ENCODE measurements around the gene SCT. TPM values are rescaled to one million over a fixed set of nuclear protein-coding genes. Genes with fewer than 3 reads are reported as not detected.

Gene SCT
- total and polyA plus RNA-seq, 11 donors = 0.81 TPM; not detected in 10

DNA sequence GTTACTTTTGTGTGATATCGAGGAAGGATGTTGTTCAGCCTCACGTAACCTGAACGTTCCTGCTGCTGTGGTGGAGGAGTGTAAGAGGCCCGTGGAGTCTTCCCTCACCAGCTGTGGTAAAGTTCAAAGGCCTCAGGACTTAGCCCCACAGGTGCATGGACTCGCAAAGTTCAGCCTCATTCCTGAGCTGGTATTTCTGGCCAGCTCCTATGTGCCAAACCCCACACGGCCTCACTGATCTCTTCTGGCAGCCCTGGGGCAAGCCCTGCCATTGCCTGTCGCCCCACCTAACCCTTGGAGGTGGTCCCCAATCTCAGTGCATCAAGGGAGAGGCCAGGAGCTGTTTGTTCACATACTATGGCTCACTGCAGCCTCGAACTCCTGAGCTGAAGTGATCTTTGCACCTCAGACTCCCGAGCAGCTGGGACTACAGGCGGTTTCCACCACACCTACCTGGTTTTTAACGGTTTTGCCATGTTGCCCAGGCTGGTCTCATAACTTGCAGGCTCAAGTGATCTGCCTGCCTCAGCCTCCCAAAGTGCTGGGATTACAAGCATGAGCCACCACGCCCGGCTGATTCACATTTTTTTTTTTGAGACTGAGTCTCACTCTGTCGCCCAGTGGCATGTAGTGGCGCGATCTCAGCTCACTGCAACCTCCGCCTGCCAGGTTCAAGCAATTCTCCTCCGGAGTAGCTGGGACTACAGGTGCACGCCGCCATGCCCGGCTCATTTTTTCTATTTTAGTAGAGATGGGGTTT lies 48.5 kb downstream of the SCT start:
- no peak overlapping the region for H3K27ac ChIP-seq
- H3K4me3 ChIP-seq = peak overlapping the region in 7 of 12 donors; percentile 60 to 99 (median 94)
- peaks cover 0 to 22% (median 17%) of the 10 kb centered on the region in 9 donors for H3K36me3 ChIP-seq
- ATAC-seq (no peak), DNase-seq (no peak)
- peaks cover 0 to 6% (median 0%) of the 10 kb centered on the region in 9 donors for H3K27me3 ChIP-seq
- no peak for TF ChIP-seq POLR2A (IDR thresholded peaks at IDR 0.05)
- TF ChIP-seq, protein P1, sequence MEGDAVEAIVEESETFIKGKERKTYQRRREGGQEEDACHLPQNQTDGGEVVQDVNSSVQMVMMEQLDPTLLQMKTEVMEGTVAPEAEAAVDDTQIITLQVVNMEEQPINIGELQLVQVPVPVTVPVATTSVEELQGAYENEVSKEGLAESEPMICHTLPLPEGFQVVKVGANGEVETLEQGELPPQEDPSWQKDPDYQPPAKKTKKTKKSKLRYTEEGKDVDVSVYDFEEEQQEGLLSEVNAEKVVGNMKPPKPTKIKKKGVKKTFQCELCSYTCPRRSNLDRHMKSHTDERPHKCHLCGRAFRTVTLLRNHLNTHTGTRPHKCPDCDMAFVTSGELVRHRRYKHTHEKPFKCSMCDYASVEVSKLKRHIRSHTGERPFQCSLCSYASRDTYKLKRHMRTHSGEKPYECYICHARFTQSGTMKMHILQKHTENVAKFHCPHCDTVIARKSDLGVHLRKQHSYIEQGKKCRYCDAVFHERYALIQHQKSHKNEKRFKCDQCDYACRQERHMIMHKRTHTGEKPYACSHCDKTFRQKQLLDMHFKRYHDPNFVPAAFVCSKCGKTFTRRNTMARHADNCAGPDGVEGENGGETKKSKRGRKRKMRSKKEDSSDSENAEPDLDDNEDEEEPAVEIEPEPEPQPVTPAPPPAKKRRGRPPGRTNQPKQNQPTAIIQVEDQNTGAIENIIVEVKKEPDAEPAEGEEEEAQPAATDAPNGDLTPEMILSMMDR (IDR thresholded peaks at IDR 0.05) = no peak
- peaks cover 20 to 65% (median 51%) of the 10 kb centered on the region in 12 donors for H3K4me1 ChIP-seq
- intact Hi-C loops (cut with DNase I) = loop anchor here in 2 of 10 donors (5.0 kb wide), 2 partner anchors 34 to 39 kb away; partner anchors contain the start of gene IRF7 (in 1 of the 2)
- WGBS, 4 donors = 73 to 82% (median 77%) methylated on average over 16 to 21 of the region's 21 CpGs
- H3K9me3 ChIP-seq = no peaks in the 10 kb centered on the region

DNA sequence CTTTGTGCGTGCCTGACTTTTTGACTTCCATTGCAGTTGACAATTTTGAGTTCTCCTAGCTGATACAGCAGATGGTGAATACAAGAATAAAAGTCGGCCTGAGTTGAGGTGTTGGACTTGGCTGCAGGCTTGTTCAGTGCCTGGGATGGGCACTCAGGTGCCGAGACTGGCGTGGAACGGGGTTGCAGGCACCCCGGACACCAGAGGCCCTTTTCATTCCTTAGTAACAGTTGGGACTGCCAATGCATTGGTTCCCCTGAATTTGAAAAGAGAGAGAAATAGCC lies 49.4 kb downstream of the SCT start:
- 53 to 65% (median 54%) methylated on average over 6 of the region's 6 CpGs for WGBS, 4 donors
- no peak for ATAC-seq
- DNase-seq = no peak
- Histone ChIP-seq H3K9me3 (no peaks in the 10 kb centered on the region), H3K27ac (peak overlapping the region in 3 of 12 donors; percentile 88 to 92 (median 89)), H3K4me1 (peaks cover 20 to 65% (median 51%) of the 10 kb centered on the region in 12 donors), H3K27me3 (peaks cover 0 to 6% (median 0%) of the 10 kb centered on the region in 9 donors), H3K4me3 (peak overlapping the region; percentile 60 to 99 (median 84)), H3K36me3 (peaks cover 0 to 13% (median 8%) of the 10 kb centered on the region in 9 donors)
- intact Hi-C loops (cut with DNase I) = loop anchor here in 2 of 10 donors (5.0 kb wide), 2 partner anchors 35 to 40 kb away; partner anchors contain the start of gene IRF7 (in 1 of the 2)
- TF ChIP-seq, protein P1 (IDR thresholded peaks at IDR 0.05) = no peak
- no peak for TF ChIP-seq POLR2A (IDR thresholded peaks at IDR 0.05)

DNA sequence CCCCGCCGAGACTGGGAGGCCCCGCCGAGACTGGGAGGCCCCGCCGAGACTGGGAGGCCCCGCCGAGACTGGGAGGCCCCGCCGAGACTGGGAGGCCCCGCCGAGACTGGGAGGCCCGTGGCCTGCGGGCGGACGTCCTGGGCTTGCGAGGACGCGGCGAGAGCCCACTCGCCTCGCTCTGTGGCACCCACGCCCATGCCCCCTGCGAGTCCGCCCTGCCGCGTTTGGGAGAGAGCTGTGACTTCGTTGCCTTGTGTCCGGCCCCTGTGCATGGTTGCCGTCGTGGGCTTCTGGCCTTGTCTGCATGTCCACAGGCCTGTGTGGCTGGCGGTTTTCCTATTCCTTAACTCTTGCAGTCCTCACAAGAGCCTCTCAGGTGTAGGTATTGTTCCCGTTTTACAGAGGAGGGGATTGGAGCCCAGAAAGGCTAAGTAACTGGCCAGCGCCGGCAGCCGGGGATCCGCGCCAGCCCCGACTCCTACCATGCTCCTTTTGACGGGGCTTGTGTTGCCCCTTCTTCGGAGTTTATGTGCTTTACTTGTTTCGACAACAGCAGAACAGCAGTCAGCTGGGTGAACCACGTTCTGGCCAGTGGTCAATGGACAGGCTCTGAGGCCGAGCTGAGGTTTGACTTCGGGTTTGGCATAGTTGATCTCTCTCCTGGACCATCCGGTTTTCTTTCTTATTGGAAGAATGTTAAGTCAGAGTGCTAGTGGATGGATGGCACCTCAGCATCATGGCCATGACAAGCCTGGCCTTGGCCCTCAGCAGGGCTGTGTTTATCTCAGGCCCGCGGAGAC lies 50.0 kb downstream of the SCT start:
- Histone ChIP-seq H3K4me1 (peaks cover 20 to 65% (median 51%) of the 10 kb centered on the region in 12 donors), H3K27me3 (peaks cover 0 to 6% (median 0%) of the 10 kb centered on the region in 9 donors), H3K4me3 (peak overlapping the region; percentile 60 to 99 (median 84)), H3K36me3 (peaks cover 0 to 8% (median 3%) of the 10 kb centered on the region in 9 donors), H3K27ac (peak overlapping the region in 11 of 12 donors; percentile 46 to 97 (median 91)), H3K9me3 (no peaks in the 10 kb centered on the region)
- ATAC-seq = no peak
- peak in 1 of 5 donors; percentile 71 for DNase-seq
- 3 to 5% (median 4%) methylated on average over 21 to 46 of the region's 48 CpGs for WGBS, 4 donors
- TF ChIP-seq POLR2A (IDR thresholded peaks at IDR 0.05) = no peak
- TF ChIP-seq, protein P1 (IDR thresholded peaks at IDR 0.05) = no peak
- intact Hi-C loops (cut with DNase I) = loop anchor here in 2 of 10 donors (5.0 kb wide), 2 partner anchors 35 to 40 kb away; partner anchors contain the start of gene IRF7 (in 1 of the 2)

Other genes with a start within 250 kb of the SCT start
- 1 to 10 TPM in 5 of 9 donors, under 1 TPM in 4; 0.15 to 2.0 (median 1.0) TPM for gene PKP3, start 233.0 kb downstream of the SCT start, total RNA-seq
- under 1 TPM; 0.17 to 0.34 TPM for gene PKP3, start 233.0 kb downstream of the SCT start, polyA plus RNA-seq
- gene SIGIRR, start 212.2 kb downstream of the SCT start, total RNA-seq = 10 to 100 TPM; 22.6 to 65.6 (median 30.4) TPM
- 100 to 1,000 TPM in 1 of 2 donors, 10 to 100 TPM in 1; 41.2 to 105 TPM for gene SIGIRR, start 212.2 kb downstream of the SCT start, polyA plus RNA-seq
- gene ANO9, start 185.2 kb downstream of the SCT start, total RNA-seq = 1 to 10 TPM in 2 of 9 donors, under 1 TPM in 1, not detected in 6; 0.21 to 3.1 (median 2.7) TPM
- gene ANO9, start 185.2 kb downstream of the SCT start, polyA plus RNA-seq = under 1 TPM; 0.07 to 0.19 TPM
- gene PTDSS2, start 176.9 kb downstream of the SCT start, total RNA-seq = 10 to 100 TPM; 20.3 to 43.0 (median 25.7) TPM
- gene PTDSS2, start 176.9 kb downstream of the SCT start, polyA plus RNA-seq = 10 to 100 TPM; 33.1 to 36.2 TPM
- 100 to 1,000 TPM; 132 to 247 (median 158) TPM for gene RNH1, start 119.9 kb downstream of the SCT start, total RNA-seq
- gene RNH1, start 119.9 kb downstream of the SCT start, polyA plus RNA-seq = 100 to 1,000 TPM in 1 of 2 donors, 10 to 100 TPM in 1; 58.2 to 207 TPM
- gene HRAS, start 91.6 kb downstream of the SCT start, total RNA-seq = 10 to 100 TPM; 44.0 to 65.4 (median 55.6) TPM
- 10 to 100 TPM; 83.3 to 99.3 TPM for gene HRAS, start 91.6 kb downstream of the SCT start, polyA plus RNA-seq
- under 1 TPM in 7 of 9 donors, not detected in 2; 0.07 to 0.35 (median 0.20) TPM for gene LRRC56, start 89.7 kb downstream of the SCT start, total RNA-seq
- under 1 TPM; 0.19 to 0.30 TPM for gene LRRC56, start 89.7 kb downstream of the SCT start, polyA plus RNA-seq
- 1 to 10 TPM in 2 of 9 donors, under 1 TPM in 5, not detected in 2; 0.10 to 1.6 (median 0.36) TPM for gene LMNTD2, start 66.4 kb downstream of the SCT start, total RNA-seq
- under 1 TPM; 0.32 to 0.53 TPM for gene LMNTD2, start 66.4 kb downstream of the SCT start, polyA plus RNA-seq
- 10 to 100 TPM in 1 of 9 donors, 1 to 10 TPM in 8; 1.1 to 15.5 (median 3.3) TPM for gene RASSF7, start 66.2 kb downstream of the SCT start, total RNA-seq
- gene RASSF7, start 66.2 kb downstream of the SCT start, polyA plus RNA-seq = 10 to 100 TPM in 1 of 2 donors, 1 to 10 TPM in 1; 5.7 to 12.5 TPM
- 10 to 100 TPM; 11.6 to 21.3 (median 18.3) TPM for gene PHRF1, start 50.7 kb downstream of the SCT start, total RNA-seq
- 10 to 100 TPM; 16.1 to 18.1 TPM for gene PHRF1, start 50.7 kb downstream of the SCT start, polyA plus RNA-seq
- gene IRF7, start 11.2 kb downstream of the SCT start, total RNA-seq = 10 to 100 TPM in 7 of 9 donors, 1 to 10 TPM in 2; 5.5 to 30.6 (median 14.9) TPM
- gene IRF7, start 11.2 kb downstream of the SCT start, polyA plus RNA-seq = 10 to 100 TPM in 1 of 2 donors, 1 to 10 TPM in 1; 9.5 to 21.1 TPM
- not detected for gene CDHR5, start 2.2 kb downstream of the SCT start, total RNA-seq
- gene CDHR5, start 2.2 kb downstream of the SCT start, polyA plus RNA-seq = under 1 TPM in 1 of 2 donors, not detected in 1; 0.07 TPM
- 1 to 10 TPM in 1 of 9 donors, under 1 TPM in 5, not detected in 3; 0.20 to 1.0 (median 0.48) TPM for gene DRD4, start 10.1 kb upstream of the SCT start, total RNA-seq
- gene DRD4, start 10.1 kb upstream of the SCT start, polyA plus RNA-seq = under 1 TPM in 1 of 2 donors, not detected in 1; 0.07 TPM
- 10 to 100 TPM; 11.8 to 25.6 (median 15.1) TPM for gene DEAF1, start 68.0 kb upstream of the SCT start, total RNA-seq
- 10 to 100 TPM; 14.3 to 17.8 TPM for gene DEAF1, start 68.0 kb upstream of the SCT start, polyA plus RNA-seq
- 10 to 100 TPM in 7 of 9 donors, 1 to 10 TPM in 2; 8.9 to 18.2 (median 15.0) TPM for gene TMEM80, start 68.6 kb upstream of the SCT start, total RNA-seq
- 10 to 100 TPM in 1 of 2 donors, 1 to 10 TPM in 1; 8.0 to 14.9 TPM for gene TMEM80, start 68.6 kb upstream of the SCT start, polyA plus RNA-seq
- 10 to 100 TPM in 1 of 9 donors, 1 to 10 TPM in 7, under 1 TPM in 1; 0.72 to 15.5 (median 1.5) TPM for gene EPS8L2, start 79.0 kb upstream of the SCT start, total RNA-seq
- gene EPS8L2, start 79.0 kb upstream of the SCT start, polyA plus RNA-seq = 1 to 10 TPM; 1.5 to 2.6 TPM
- gene TALDO1, start 120.3 kb upstream of the SCT start, total RNA-seq = 100 to 1,000 TPM in 5 of 9 donors, 10 to 100 TPM in 4; 80.5 to 145 (median 105) TPM
- gene TALDO1, start 120.3 kb upstream of the SCT start, polyA plus RNA-seq = 100 to 1,000 TPM in 1 of 2 donors, 10 to 100 TPM in 1; 66.9 to 123 TPM
- 10 to 100 TPM; 13.4 to 30.8 (median 21.5) TPM for gene GATD1, start 150.3 kb upstream of the SCT start, total RNA-seq
- 10 to 100 TPM; 20.4 to 20.5 TPM for gene GATD1, start 150.3 kb upstream of the SCT start, polyA plus RNA-seq
- 1 to 10 TPM in 1 of 9 donors, under 1 TPM in 6, not detected in 2; 0.25 to 1.1 (median 0.37) TPM for gene CEND1, start 162.9 kb upstream of the SCT start, total RNA-seq
- gene CEND1, start 162.9 kb upstream of the SCT start, polyA plus RNA-seq = under 1 TPM; 0.46 to 0.50 TPM
- gene SLC25A22, start 171.1 kb upstream of the SCT start, total RNA-seq = 10 to 100 TPM in 1 of 9 donors, 1 to 10 TPM in 8; 2.1 to 12.8 (median 4.4) TPM
- 10 to 100 TPM in 1 of 2 donors, 1 to 10 TPM in 1; 2.6 to 12.7 TPM for gene SLC25A22, start 171.1 kb upstream of the SCT start, polyA plus RNA-seq
- 10 to 100 TPM in 1 of 9 donors, 1 to 10 TPM in 8; 4.9 to 11.2 (median 6.6) TPM for gene PIDD1, start 178.1 kb upstream of the SCT start, total RNA-seq
- gene PIDD1, start 178.1 kb upstream of the SCT start, polyA plus RNA-seq = 10 to 100 TPM in 1 of 2 donors, 1 to 10 TPM in 1; 5.5 to 11.8 TPM
- gene RPLP2, start 182.8 kb upstream of the SCT start, total RNA-seq = 1,000 to 10,000 TPM in 3 of 9 donors, 100 to 1,000 TPM in 6; 236 to 1,207 (median 933) TPM
- 1,000 to 10,000 TPM in 1 of 2 donors, 100 to 1,000 TPM in 1; 998 to 1,652 TPM for gene RPLP2, start 182.8 kb upstream of the SCT start, polyA plus RNA-seq
- 100 to 1,000 TPM; 141 to 348 (median 232) TPM for gene PNPLA2, start 191.7 kb upstream of the SCT start, total RNA-seq
- 100 to 1,000 TPM; 112 to 133 TPM for gene PNPLA2, start 191.7 kb upstream of the SCT start, polyA plus RNA-seq
- gene CRACR2B, start 200.7 kb upstream of the SCT start, total RNA-seq = 10 to 100 TPM; 13.3 to 22.4 (median 17.7) TPM
- 10 to 100 TPM in 1 of 2 donors, 1 to 10 TPM in 1; 8.8 to 43.5 TPM for gene CRACR2B, start 200.7 kb upstream of the SCT start, polyA plus RNA-seq
- 100 to 1,000 TPM; 323 to 682 (median 454) TPM for gene CD151, start 205.8 kb upstream of the SCT start, total RNA-seq
- gene CD151, start 205.8 kb upstream of the SCT start, polyA plus RNA-seq = 100 to 1,000 TPM; 560 to 817 TPM
- gene POLR2L, start 215.3 kb upstream of the SCT start, total RNA-seq = 100 to 1,000 TPM in 8 of 9 donors, 10 to 100 TPM in 1; 74.4 to 267 (median 207) TPM
- 100 to 1,000 TPM; 217 to 227 TPM for gene POLR2L, start 215.3 kb upstream of the SCT start, polyA plus RNA-seq
- gene TSPAN4, start 215.7 kb upstream of the SCT start, total RNA-seq = 10 to 100 TPM; 22.7 to 93.0 (median 31.3) TPM
- gene TSPAN4, start 215.7 kb upstream of the SCT start, polyA plus RNA-seq = 10 to 100 TPM; 31.2 to 52.5 TPM